GM18526 (cell line): ENCODE results near the gene CYB5R2.

ENCODE experiments used
- POLR2A ChIP-seq: IDR thresholded peaks from 3 replicates; pipeline ENCODE4 v1.6.1; 2011; ENCODE audit not compliant: insufficient read length; ENCODE audit errors: extremely low read depth

CYB5R2 gene

GRCh38 chr11:7630002-7630401 is 43.3 kb downstream of the CYB5R2 start:
- TF ChIP-seq POLR2A: no peak

GRCh38 chr11:7628660-7629059 is 44.6 kb downstream of the CYB5R2 start:
- TF ChIP-seq POLR2A: no peak

- no peak for TF ChIP-seq POLR2A
These were observed 50.6 kb downstream of the CYB5R2 start for GRCh38 chr11:7622721-7623120.

GRCh38 chr11:7621554-7621953 is 51.7 kb downstream of the CYB5R2 start:
- TF ChIP-seq POLR2A: no peak

- no peak for TF ChIP-seq POLR2A
These were observed 52.2 kb downstream of the CYB5R2 start for GRCh38 chr11:7621090-7621489.

- TF ChIP-seq POLR2A: no peak
These were observed 54.0 kb downstream of the CYB5R2 start for GRCh38 chr11:7619322-7619721.

- no peak for TF ChIP-seq POLR2A
These were observed 56.3 kb downstream of the CYB5R2 start for GRCh38 chr11:7617032-7617431.
